ENCODE measurements around the gene MRM1. TPM values are rescaled to one million over a fixed set of nuclear protein-coding genes. Genes with fewer than 3 reads are reported as not detected.

Gene MRM1
- total and polyA plus RNA-seq, 9 of the 15 experiments (the other 6 are each of a cell fraction or from before 2014, with no cell fraction given), result 0.61 to 28.4 (median 21.5) TPM

- TF ChIP-seq BCLAF1 (IDR thresholded peaks at IDR 0.05; ENCODE audit: borderline replicate concordance in 1 of 2, control insufficient read depth in 1 of 2, low read depth in 2 of 2, low read length in 1 of 2) (no peak), NR3C1 (CRISPR knock-in tag; IDR thresholded peaks at IDR 0.05) (no peak), HMGN3 (IDR thresholded peaks at IDR 0.05; ENCODE audit: borderline replicate concordance, extremely low read depth, insufficient read length, low read depth, low read length) (no peak), HDGF (IDR thresholded peaks at IDR 0.05) (no peak), CEBPG (CRISPR knock-in tag; IDR thresholded peaks at IDR 0.05) (no peak), CEBPG (tag; conservative IDR thresholded peaks at IDR 0.05 in 1 of 2, IDR thresholded peaks at IDR 0.05 in 1 of 2) (no peak), NR2C2 (CRISPR knock-in tag; IDR thresholded peaks at IDR 0.05) (no peak), NR2C2 (tag; IDR thresholded peaks at IDR 0.05) (no peak), USF1 (CRISPR knock-in tag; IDR thresholded peaks at IDR 0.05) (peak; percentile 85), RB1 (IDR thresholded peaks at IDR 0.05; ENCODE audit: low read depth) (peak; percentile 35; the same call in 1 of the 2 replicates), ARID3A (IDR thresholded peaks at IDR 0.05; ENCODE audit: borderline replicate concordance, low read depth, low read length) (peak; percentile 64; the same call in 1 of the 2 replicates), ZHX1 (conservative IDR thresholded peaks at IDR 0.05; ENCODE audit: low read length) (no peak), PPARD (CRISPR knock-in tag; IDR thresholded peaks at IDR 0.05) (no peak), CREM (IDR thresholded peaks at IDR 0.05; ENCODE audit: low read depth) (peak; percentile 82), TSC22D4 (tag; IDR thresholded peaks at IDR 0.05) (no peak), NFIC (IDR thresholded peaks at IDR 0.05) (no peak; the same call in 1 of the 2 replicates), ZNF197 (CRISPR knock-in tag; IDR thresholded peaks at IDR 0.05; ENCODE audit: low read depth) (no peak), MEF2A (IDR thresholded peaks at IDR 0.05; ENCODE audit: control insufficient read depth, low read depth, low read length) (no peak), ZNF696 (CRISPR knock-in tag; conservative IDR thresholded peaks at IDR 0.05) (no peak)
Observed at GRCh38 chr17:36608794-36609497, 7.6 kb downstream of the MRM1 start (continued).
